Type B pancreatic cell (in vitro differentiated cells): ENCODE results near the gene PPP2R1B. TPM values are rescaled to one million over a fixed set of nuclear protein-coding genes. Genes with fewer than 3 reads are reported as not detected.

Experiments used
- DNase-seq: peaks from one replicate; pipeline ENCODE4 v3.0.0; 2021; ENCODE audit warnings: mixed read lengths; ENCODE audit not compliant: unreplicated experiment; ENCODE audit errors: extremely low spot score
- H3K27ac Mint-ChIP-seq: 2 replicates; pipeline ENCODE4 v1.8.0; 2021; ENCODE audit warnings: mild to moderate bottlenecking, mixed read lengths
- H3K27me3 Mint-ChIP-seq: 2 replicates; pipeline ENCODE4 v1.8.0; 2021; ENCODE audit warnings: mixed read lengths
- H3K36me3 Mint-ChIP-seq: 2 replicates; pipeline ENCODE4 v1.8.0; 2021; ENCODE audit warnings: mixed read lengths
- H3K4me1 Mint-ChIP-seq: one replicate; pipeline ENCODE4 v1.8.0; 2021; ENCODE audit warnings: mixed read lengths; ENCODE audit not compliant: unreplicated experiment
- H3K4me3 Mint-ChIP-seq: 2 replicates; pipeline ENCODE4 v1.8.0; 2021; ENCODE audit warnings: mild to moderate bottlenecking, mixed read lengths
- H3K9me3 Mint-ChIP-seq: 2 replicates; pipeline ENCODE4 v1.8.0; 2021; ENCODE audit warnings: mixed read lengths
- CTCF ChIP-seq: fragments of 200-600 bp; sonication (generic); conservative IDR thresholded peaks from 2 replicates; pipeline ENCODE4 v1.5.0; 2021; ENCODE audit warnings: antibody characterized with exemption, mild to moderate bottlenecking
- total RNA-seq: library from RNA; stranded (reverse); gene quantifications from 2 replicates; pipeline ENCODE4 v1.2.1, GENCODE V29; 2021; ENCODE audit warnings: low replicate concordance

The PPP2R1B gene
- total RNA-seq, 1 donor from 2014 or later: 52.3 TPM

- H3K36me3 Mint-ChIP-seq: peaks cover 46% of the 10 kb centered on the region
- peaks cover 11% of the 10 kb centered on the region for H3K9me3 Mint-ChIP-seq
- no peaks in the 10 kb centered on the region for H3K27me3 Mint-ChIP-seq
- peaks cover 36% of the 10 kb centered on the region for H3K4me1 Mint-ChIP-seq
- H3K4me3 Mint-ChIP-seq: no peak overlapping the region
- DNase-seq: no peak
- H3K27ac Mint-ChIP-seq: no peak overlapping the region
- no peak for TF ChIP-seq CTCF
Observed at GRCh38 chr11:111797145-111797581, 31.0 kb upstream of the PPP2R1B start.

- H3K9me3 Mint-ChIP-seq: peaks cover 11% of the 10 kb centered on the region
- no peak for TF ChIP-seq CTCF
- no peak overlapping the region for H3K27ac Mint-ChIP-seq
- peaks cover 41% of the 10 kb centered on the region for H3K36me3 Mint-ChIP-seq
- H3K4me3 Mint-ChIP-seq: no peak overlapping the region
- no peaks in the 10 kb centered on the region for H3K27me3 Mint-ChIP-seq
- peaks cover 31% of the 10 kb centered on the region for H3K4me1 Mint-ChIP-seq
- DNase-seq: no peak
Observed at GRCh38 chr11:111796696-111797095, 30.5 kb upstream of the PPP2R1B start.

- peaks cover 45% of the 10 kb centered on the region for H3K36me3 Mint-ChIP-seq
- no peak for TF ChIP-seq CTCF
- H3K27me3 Mint-ChIP-seq: no peaks in the 10 kb centered on the region
- peaks cover 11% of the 10 kb centered on the region for H3K9me3 Mint-ChIP-seq
- H3K4me3 Mint-ChIP-seq: no peak overlapping the region
- H3K4me1 Mint-ChIP-seq: peaks cover 26% of the 10 kb centered on the region
- no peak for DNase-seq
- no peak overlapping the region for H3K27ac Mint-ChIP-seq
Observed at GRCh38 chr11:111795334-111795985, 29.3 kb upstream of the PPP2R1B start.

GRCh38 chr11:111793863-111794262 is 27.7 kb upstream of the PPP2R1B start:
- H3K36me3 Mint-ChIP-seq: peaks cover 36% of the 10 kb centered on the region
- no peak for TF ChIP-seq CTCF
- peak overlapping the region; percentile 42 for H3K27ac Mint-ChIP-seq
- no peak for DNase-seq
- H3K4me1 Mint-ChIP-seq: peaks cover 25% of the 10 kb centered on the region
- H3K27me3 Mint-ChIP-seq: no peaks in the 10 kb centered on the region
- H3K9me3 Mint-ChIP-seq: peaks cover 4% of the 10 kb centered on the region
- no peak overlapping the region for H3K4me3 Mint-ChIP-seq

- H3K27ac Mint-ChIP-seq: no peak overlapping the region
- peaks cover 30% of the 10 kb centered on the region for H3K36me3 Mint-ChIP-seq
- H3K9me3 Mint-ChIP-seq: peaks cover 4% of the 10 kb centered on the region
- no peak for DNase-seq
- peaks cover 25% of the 10 kb centered on the region for H3K4me1 Mint-ChIP-seq
- TF ChIP-seq CTCF: no peak
- no peak overlapping the region for H3K4me3 Mint-ChIP-seq
- no peaks in the 10 kb centered on the region for H3K27me3 Mint-ChIP-seq
Observed at GRCh38 chr11:111792955-111793500, 26.8 kb upstream of the PPP2R1B start.
